Loucy (cell line): ENCODE results near the gene SMAD3.

ENCODE experiments used
- H2AFZ ChIP-seq: fragments of 200-600 bp; sonication (generic); 2 replicates; pipeline ENCODE4 v1.6.0; 2016; ENCODE audit warnings: antibody characterized with exemption, mild to moderate bottlenecking, low read length, moderate library complexity
- H3F3A ChIP-seq: fragments of 200-600 bp; 2 replicates; pipeline ENCODE4 v1.6.0; 2016; ENCODE audit warnings: antibody characterized with exemption, low read depth, mild to moderate bottlenecking
- H3K27me3 ChIP-seq: fragments of 200-600 bp; sonication (generic); 2 replicates; pipeline ENCODE4 v1.6.1; 2014; ENCODE audit warnings: low read length, mild to moderate bottlenecking; ENCODE audit not compliant: insufficient read depth, poor library complexity, severe bottlenecking
- H3K36me3 ChIP-seq: fragments of 200-600 bp; sonication (generic); 2 replicates; pipeline ENCODE4 v1.6.1; 2016; ENCODE audit warnings: low read length; ENCODE audit not compliant: insufficient read depth
- H3K4me1 ChIP-seq: fragments of 200-600 bp; sonication (generic); 2 replicates; pipeline ENCODE4 v1.5.1; 2014; ENCODE audit warnings: low read length, mild to moderate bottlenecking; ENCODE audit not compliant: insufficient read depth, poor library complexity, severe bottlenecking
- H3K4me2 ChIP-seq: fragments of 200-600 bp; sonication (generic); 2 replicates; pipeline ENCODE4 v1.6.0; 2014; ENCODE audit warnings: antibody characterized with exemption, low read length, low read depth, mild to moderate bottlenecking; ENCODE audit not compliant: poor library complexity, severe bottlenecking
- H3K4me3 ChIP-seq: fragments of 200-600 bp; sonication (generic); 2 replicates; pipeline ENCODE4 v1.5.1; 2014; ENCODE audit warnings: low read length, mild to moderate bottlenecking, mixed read lengths; ENCODE audit not compliant: poor library complexity, severe bottlenecking
- H3K79me2 ChIP-seq: fragments of 200-600 bp; sonication (generic); 2 replicates; pipeline ENCODE4 v1.6.1; 2014; ENCODE audit warnings: low read length; ENCODE audit not compliant: insufficient read depth
- H3K9ac ChIP-seq: fragments of 200-600 bp; sonication (generic); 2 replicates; pipeline ENCODE4 v1.6.0; 2014; ENCODE audit warnings: mild to moderate bottlenecking, low read depth, low read length, moderate library complexity; ENCODE audit not compliant: poor library complexity, severe bottlenecking
- H3K9me2 ChIP-seq: fragments of 200-600 bp; sonication (generic); replicated peaks from 2 replicates; pipeline ENCODE4 v1.6.1; 2016; ENCODE audit warnings: low read depth, low read length, mixed read lengths
- H3K9me3 ChIP-seq: fragments of 200-600 bp; sonication (generic); 2 replicates; pipeline ENCODE4 v1.6.1; 2014; ENCODE audit warnings: mild to moderate bottlenecking, antibody characterized with exemption, low read length, low read depth; ENCODE audit not compliant: insufficient read depth
- H4K20me1 ChIP-seq: fragments of 200-600 bp; sonication (generic); 2 replicates; pipeline ENCODE4 v1.6.0; 2014; ENCODE audit warnings: antibody characterized with exemption, low read length, mild to moderate bottlenecking; ENCODE audit not compliant: insufficient read depth, poor library complexity, severe bottlenecking
- EZH2phosphoT487 ChIP-seq: fragments of 200-600 bp; IDR thresholded peaks from 2 replicates; pipeline ENCODE4 v1.6.1; 2018; ENCODE audit warnings: antibody characterized with exemption, mild to moderate bottlenecking, moderate library complexity, borderline replicate concordance
- TF ChIP-seq, protein P1 (sequence below): fragments of 200-600 bp; sonication (generic); conservative IDR thresholded peaks from 2 replicates; pipeline ENCODE4 v1.5.1; 2014; ENCODE audit warnings: mild to moderate bottlenecking, antibody characterized with exemption, low read length

Gene SMAD3

DNA sequence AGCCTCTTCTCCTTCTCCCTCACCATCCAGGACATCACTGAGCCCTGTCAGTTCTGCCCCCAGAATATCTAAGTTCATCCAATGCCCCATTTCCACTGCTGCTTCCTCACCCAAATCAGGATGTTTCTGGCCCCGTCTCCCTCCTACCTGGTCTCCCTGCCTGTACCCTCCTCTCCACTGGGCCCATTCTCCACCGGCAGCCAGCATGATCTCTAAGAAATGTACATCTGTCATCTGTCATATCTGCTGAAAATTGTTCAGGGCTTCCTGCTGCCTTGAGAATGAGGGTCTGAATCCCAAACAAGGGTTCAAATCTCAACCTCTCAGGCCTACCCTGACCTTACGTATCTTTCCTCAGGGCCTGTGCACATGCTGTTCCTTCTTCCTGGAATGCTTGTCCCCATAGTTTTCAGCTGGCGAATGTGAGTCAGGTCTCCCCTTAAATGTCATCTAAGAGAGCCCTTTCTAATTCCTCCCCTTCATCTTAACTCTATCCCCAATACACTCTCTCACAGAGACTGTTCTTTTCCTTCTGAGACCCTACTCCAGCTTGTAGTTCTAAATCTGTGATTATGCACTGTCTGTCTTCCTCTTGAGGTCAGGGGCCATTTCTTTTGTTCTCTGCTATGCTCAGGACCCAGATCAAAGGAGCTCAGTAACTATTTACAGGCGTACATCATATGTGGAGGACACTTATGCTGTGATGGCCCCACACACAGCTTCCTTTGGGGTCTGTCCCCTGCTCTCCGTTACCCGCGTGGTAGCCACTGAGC, 40.8 kb downstream of the SMAD3 start:
- no peak for TF ChIP-seq EZH2phosphoT487
- TF ChIP-seq, protein P1, sequence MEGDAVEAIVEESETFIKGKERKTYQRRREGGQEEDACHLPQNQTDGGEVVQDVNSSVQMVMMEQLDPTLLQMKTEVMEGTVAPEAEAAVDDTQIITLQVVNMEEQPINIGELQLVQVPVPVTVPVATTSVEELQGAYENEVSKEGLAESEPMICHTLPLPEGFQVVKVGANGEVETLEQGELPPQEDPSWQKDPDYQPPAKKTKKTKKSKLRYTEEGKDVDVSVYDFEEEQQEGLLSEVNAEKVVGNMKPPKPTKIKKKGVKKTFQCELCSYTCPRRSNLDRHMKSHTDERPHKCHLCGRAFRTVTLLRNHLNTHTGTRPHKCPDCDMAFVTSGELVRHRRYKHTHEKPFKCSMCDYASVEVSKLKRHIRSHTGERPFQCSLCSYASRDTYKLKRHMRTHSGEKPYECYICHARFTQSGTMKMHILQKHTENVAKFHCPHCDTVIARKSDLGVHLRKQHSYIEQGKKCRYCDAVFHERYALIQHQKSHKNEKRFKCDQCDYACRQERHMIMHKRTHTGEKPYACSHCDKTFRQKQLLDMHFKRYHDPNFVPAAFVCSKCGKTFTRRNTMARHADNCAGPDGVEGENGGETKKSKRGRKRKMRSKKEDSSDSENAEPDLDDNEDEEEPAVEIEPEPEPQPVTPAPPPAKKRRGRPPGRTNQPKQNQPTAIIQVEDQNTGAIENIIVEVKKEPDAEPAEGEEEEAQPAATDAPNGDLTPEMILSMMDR, result no peak
- H3K4me2 ChIP-seq, result peak overlapping the region; percentile 90
- H4K20me1 ChIP-seq, result peaks cover 52% of the 10 kb centered on the region
- no peaks in the 10 kb centered on the region for H3K27me3 ChIP-seq
- peaks cover 3% of the 10 kb centered on the region for H3K9me3 ChIP-seq
- peaks cover 99% of the 10 kb centered on the region for H3K79me2 ChIP-seq
- no peaks in the 10 kb centered on the region for H3K9me2 ChIP-seq
- H2AFZ ChIP-seq, result no peak overlapping the region
- peaks cover 96% of the 10 kb centered on the region for H3K4me1 ChIP-seq
- H3K9ac ChIP-seq, result peak overlapping the region; percentile 66
- peaks cover 5% of the 10 kb centered on the region; the same call in 1 of the 2 replicates for H3K36me3 ChIP-seq
- H3K4me3 ChIP-seq, result peak overlapping the region; percentile 65
- H3F3A ChIP-seq, result no peaks in the 10 kb centered on the region

DNA sequence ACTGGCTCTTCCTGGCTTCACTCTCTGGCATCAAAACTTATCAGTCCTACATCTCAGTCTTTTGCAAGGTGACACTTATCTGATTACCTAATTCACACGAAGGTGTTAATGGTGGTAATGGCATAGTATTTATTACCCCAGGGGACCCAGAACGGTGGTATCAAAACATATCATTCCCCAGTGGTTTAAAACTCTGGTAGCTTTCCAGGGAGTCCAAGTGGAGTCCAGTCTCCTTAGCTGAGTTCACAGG, 41.3 kb downstream of the SMAD3 start:
- Histone ChIP-seq H4K20me1 (peaks cover 55% of the 10 kb centered on the region), H3K9ac (peak overlapping the region; percentile 66), H3K9me2 (no peaks in the 10 kb centered on the region), H3K4me3 (peak overlapping the region; percentile 65), H2AFZ (no peak overlapping the region), H3K36me3 (peaks cover 5% of the 10 kb centered on the region; the same call in 1 of the 2 replicates), H3K27me3 (no peaks in the 10 kb centered on the region), H3K4me1 (peaks cover 91% of the 10 kb centered on the region), H3K9me3 (peaks cover 8% of the 10 kb centered on the region), H3F3A (no peaks in the 10 kb centered on the region), H3K79me2 (peaks cover 99% of the 10 kb centered on the region), H3K4me2 (peak overlapping the region; percentile 90)
- TF ChIP-seq, protein P1, result no peak
- TF ChIP-seq EZH2phosphoT487, result no peak

DNA sequence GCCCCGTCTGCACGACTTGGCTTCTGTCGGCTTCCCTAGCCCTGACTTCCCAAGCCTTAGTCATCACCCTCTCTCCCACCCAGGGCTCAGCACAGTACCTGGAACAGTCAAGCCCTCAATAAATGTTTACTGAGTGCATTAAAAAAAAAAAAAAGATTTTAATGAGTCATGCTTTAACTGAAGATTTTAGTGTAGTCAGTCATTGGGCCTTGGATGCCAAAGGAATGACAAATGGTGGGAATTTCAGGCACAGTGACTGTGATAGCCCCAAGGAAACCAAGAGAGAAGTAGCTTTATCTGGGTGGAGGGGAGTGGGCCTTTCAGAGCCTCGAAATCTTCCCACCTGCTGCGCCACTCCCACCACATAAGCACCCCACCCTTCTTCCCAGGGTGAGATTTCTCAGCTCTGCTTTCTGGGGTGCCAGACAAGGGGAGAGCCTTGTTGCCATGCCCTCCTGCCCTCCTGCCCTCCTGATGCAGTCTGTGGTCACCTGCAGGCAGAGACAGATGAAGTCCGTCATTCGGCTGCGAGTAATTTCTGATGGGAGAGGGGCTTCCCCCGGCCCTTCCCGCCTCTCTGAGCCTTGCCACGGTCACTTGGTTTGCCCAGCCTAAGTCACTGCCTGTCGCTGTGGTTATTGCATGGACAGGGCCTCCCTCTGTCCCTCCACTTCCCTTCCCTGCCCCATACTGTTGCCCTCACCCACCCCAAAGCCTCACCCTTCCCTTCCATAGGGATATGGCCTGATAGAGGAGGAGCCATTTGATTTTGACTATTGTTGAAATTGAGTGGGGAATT, 41.8 kb downstream of the SMAD3 start:
- Histone ChIP-seq H3K27me3 (no peaks in the 10 kb centered on the region), H4K20me1 (peaks cover 55% of the 10 kb centered on the region), H3K4me2 (peak overlapping the region; percentile 90), H3K4me3 (peak overlapping the region; percentile 65), H3K36me3 (peaks cover 5% of the 10 kb centered on the region; the same call in 1 of the 2 replicates), H3K79me2 (peaks cover 96% of the 10 kb centered on the region), H3K9ac (peak overlapping the region; percentile 66), H2AFZ (no peak overlapping the region), H3K4me1 (peaks cover 86% of the 10 kb centered on the region), H3K9me2 (no peaks in the 10 kb centered on the region), H3K9me3 (peaks cover 8% of the 10 kb centered on the region), H3F3A (no peaks in the 10 kb centered on the region)
- no peak for TF ChIP-seq EZH2phosphoT487
- TF ChIP-seq, protein P1, result no peak
